NCI-H1417 treated with DMSO at 0.1 percent for 48 hours (cell line): Measurements from ENCODE around the gene TGFB2.

ENCODE experiments used
- DNase-seq: peaks from one replicate; lab custom pipeline; 2025; lab: John Stamatoyannopoulos, UW

TGFB2 gene

DNA sequence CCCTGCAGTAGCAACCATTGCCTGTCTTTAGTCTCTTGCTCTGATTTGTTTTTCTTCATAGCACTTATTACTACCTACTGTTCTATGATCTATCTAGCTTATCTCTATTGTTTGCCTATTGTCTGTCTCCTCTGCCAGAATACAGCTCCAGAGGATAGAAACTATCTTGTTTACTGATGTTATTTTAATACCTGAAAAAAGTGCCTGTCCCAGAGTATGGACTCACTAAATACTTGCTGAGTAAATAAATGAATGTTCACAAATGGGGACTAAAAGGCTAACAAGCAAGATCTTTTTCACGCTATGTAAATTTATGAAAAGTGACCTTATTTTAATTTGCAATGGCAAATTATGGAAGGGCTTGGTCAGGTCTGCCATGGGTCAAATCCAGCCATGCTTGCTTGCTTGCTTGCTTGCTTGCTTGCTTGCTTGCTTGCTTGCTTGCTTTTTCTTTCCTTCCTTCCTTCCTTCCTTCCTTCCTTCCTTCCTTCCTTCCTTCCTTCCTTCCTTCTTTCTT, 145.3 kb downstream of the TGFB2 start:
- no peak for DNase-seq

DNA sequence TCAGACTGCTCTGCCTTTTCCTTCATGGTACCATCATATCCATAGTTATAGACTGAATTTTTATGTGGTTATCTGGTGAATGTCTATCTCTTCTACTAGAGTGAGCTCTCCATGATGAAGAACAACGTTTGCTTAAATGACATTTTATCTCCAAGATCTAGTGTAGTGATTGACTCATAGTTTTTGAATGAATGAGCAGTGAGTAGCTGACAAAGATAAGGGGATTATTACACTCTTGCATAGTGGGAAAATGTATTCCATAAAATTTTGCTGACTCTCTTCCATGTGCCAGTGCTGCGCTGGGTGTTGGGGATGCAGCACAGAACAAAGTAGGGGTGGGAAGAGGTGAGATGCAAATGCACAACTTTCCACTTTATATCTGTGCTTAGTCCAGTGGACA, 147.7 kb downstream of the TGFB2 start:
- DNase-seq = no peak

DNA sequence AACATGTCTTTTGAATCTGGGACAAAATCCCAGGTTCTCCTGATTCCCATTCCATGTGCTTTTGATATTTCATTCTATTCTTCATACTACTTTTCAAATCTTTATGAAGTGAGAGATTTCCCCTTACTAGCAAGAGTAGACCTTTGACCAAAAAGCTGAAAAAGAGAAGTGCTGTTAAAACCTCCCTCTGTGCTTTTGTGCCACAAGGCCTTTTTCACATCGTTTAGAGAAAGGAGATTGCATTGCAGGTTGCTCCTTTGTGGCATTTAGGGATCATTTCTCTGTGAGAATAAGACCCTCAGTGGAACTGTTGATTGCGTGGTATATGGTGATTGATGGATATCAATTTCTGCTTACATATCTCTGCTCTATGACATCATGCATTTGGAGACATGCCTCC, 148.8 kb downstream of the TGFB2 start:
- DNase-seq = no peak
